K562 (cell line): ENCODE data around the gene NT5C. TPM values are rescaled to one million over a fixed set of nuclear protein-coding genes. Genes with fewer than 3 reads are reported as not detected.

ENCODE experiments used
- ATAC-seq: fragments of 200-7000 bp; cut with Tn5 transposase; 3 replicates; pipeline ENCODE4 v1.9.1; 2020; ENCODE audit warnings: moderate library complexity
- BruUV-seq: library from RNA; stranded (reverse); fragments of 400-500 nt; replicated peaks from 2 replicates; lab custom pipeline; 2021; lab: Mats Ljungman, UMichigan
- CTCF ChIA-PET: fragments of 300-600 bp; formaldehyde crosslinking; extraction: SDS; loops from one replicate; lab custom pipeline; 2021; ENCODE audit warnings: low intra/inter-chr PET ratio; lab: Yijun Ruan, JAX
- POLR2A ChIA-PET: fragments of 300-600, 350-650 bp; sonication (Branson Sonifier 250); formaldehyde crosslinking; extraction: SDS; loops from one replicate; lab custom pipeline; 2021; ENCODE audit warnings: antibody characterized with exemption, inconsistent platforms; lab: Yijun Ruan, JAX
- DNase-seq, 4 experiments: peaks; one replicate each; pipeline versions ENCODE4 v3.0.0 to v3.0.0-alpha.2; 2011 to 2018; ENCODE audit warnings: low spot score in 3 of 4, mixed read lengths in 3 of 4; ENCODE audit errors: extremely low read depth in 1 of 4
- FAIRE-seq: peaks from 2 replicates; lab custom pipeline; 2011; peaks lifted over from hg19 to GRCh38; lab: Jason Lieb, UNC
- H2AFZ ChIP-seq: 2 replicates; pipeline ENCODE4 v1.6.0; 2011; ENCODE audit warnings: low read depth, low read length, control low read depth, inconsistent platforms
- H3K27ac ChIP-seq: fragments of 200-600 bp; 3 replicates; pipeline ENCODE4 v1.8.0; 2011; ENCODE audit warnings: low read depth, mild to moderate bottlenecking, control low read depth, inconsistent platforms, low read length, moderate library complexity, mixed read lengths; ENCODE audit errors: extremely low read depth
- H3K27me3 ChIP-seq, 2 experiments: fragments of 300-600 bp in 1 of 2; 2 replicates in 1 of 2; 3 replicates in 1 of 2; pipeline versions ENCODE4 v1.6.0 to v1.8.0; 2011; ENCODE audit warnings: inconsistent platforms in 2 of 2, low read length in 2 of 2, mild to moderate bottlenecking in 1 of 2, mixed read lengths in 1 of 2, moderate library complexity in 1 of 2; ENCODE audit not compliant: control insufficient read depth in 2 of 2, insufficient read depth in 2 of 2
- H3K36me3 ChIP-seq: fragments of 300-600 bp; 3 replicates; pipeline ENCODE4 v1.8.0; 2011; ENCODE audit warnings: mild to moderate bottlenecking, low read length, inconsistent platforms; ENCODE audit not compliant: control insufficient read depth, insufficient read depth
- H3K4me1 ChIP-seq, 2 experiments: fragments of 200-600 bp in 1 of 2; replicated peaks in 1 of 2; 2 replicates in 1 of 2; 3 replicates in 1 of 2; pipeline versions ENCODE4 v1.5.1 to v1.8.0; 2011; ENCODE audit warnings: inconsistent platforms in 2 of 2, low read length in 2 of 2, mild to moderate bottlenecking in 1 of 2, mixed read lengths in 1 of 2, moderate library complexity in 1 of 2; ENCODE audit not compliant: control insufficient read depth in 2 of 2, insufficient read depth in 2 of 2
- H3K4me2 ChIP-seq: 2 replicates; pipeline ENCODE4 v1.6.1; 2011; ENCODE audit warnings: low read length, control low read depth, inconsistent platforms, mixed read lengths; ENCODE audit not compliant: insufficient read depth
- H3K4me3 ChIP-seq: fragments of 200-600 bp; sonication (generic), shearing (Covaris generic); 2 replicates; pipeline ENCODE4 v1.5.1; 2016; ENCODE audit warnings: control low read depth, inconsistent platforms
- H3K79me2 ChIP-seq: fragments of 200-600 bp; 3 replicates; pipeline ENCODE4 v1.8.0; 2011; ENCODE audit warnings: low read length, inconsistent platforms; ENCODE audit not compliant: control insufficient read depth, insufficient read depth
- H3K9ac ChIP-seq, 2 experiments: 2 replicates each; pipeline versions ENCODE4 v1.6.0 to v1.6.1; 2011; ENCODE audit warnings: low read depth in 2 of 2, low read length in 2 of 2, control low read depth in 1 of 2, inconsistent platforms in 1 of 2, mild to moderate bottlenecking in 1 of 2, mixed read lengths in 1 of 2; ENCODE audit not compliant: insufficient read depth in 1 of 2
- H3K9me1 ChIP-seq: one replicate; pipeline ENCODE4 v1.6.0; 2011; ENCODE audit warnings: inconsistent platforms, mild to moderate bottlenecking, low read length, moderate library complexity; ENCODE audit not compliant: control insufficient read depth, insufficient read depth
- H3K9me3 ChIP-seq: replicated peaks from 2 replicates; pipeline ENCODE4 v1.5.1; 2011; ENCODE audit warnings: low read depth, low read length, inconsistent platforms; ENCODE audit not compliant: control insufficient read depth, insufficient read depth
- H4K20me1 ChIP-seq: replicated peaks from 2 replicates; pipeline ENCODE4 v1.6.1; 2011; ENCODE audit warnings: low read length, inconsistent platforms, mixed read lengths; ENCODE audit not compliant: control insufficient read depth, insufficient read depth
- BCL6 ChIP-seq: fragments of 250-450 bp; sonication (Bioruptor Pico); IDR thresholded peaks from 2 replicates; pipeline ENCODE4 v1.4.0; 2020
- HES1 ChIP-seq: fragments of 450-650 bp; IDR thresholded peaks from 2 replicates; pipeline ENCODE4 v1.6.1; 2016; ENCODE audit warnings: low read depth, mild to moderate bottlenecking, moderate library complexity
- KLF10 ChIP-seq: fragments of 250-450 bp; sonication (Bioruptor Pico); IDR thresholded peaks from 2 replicates; pipeline ENCODE4 v1.6.1; 2021; ENCODE audit warnings: matching md5 sums
- SMAD1 ChIP-seq: fragments of 150-350 bp; IDR thresholded peaks from 2 replicates; pipeline ENCODE4 v1.6.1; 2014; ENCODE audit warnings: low read length, low read depth; ENCODE audit not compliant: partially characterized antibody
- THRB ChIP-seq: fragments of 450-650 bp; formaldehyde crosslinking; conservative IDR thresholded peaks from 2 replicates; pipeline ENCODE4 v1.4.0; 2022; ENCODE audit warnings: mild to moderate bottlenecking, missing genetic modification characterization
- ZFPM2 ChIP-seq: fragments of 250-450 bp; sonication (Bioruptor Pico); IDR thresholded peaks from 2 replicates; pipeline ENCODE4 v1.5.1; 2022; ENCODE audit warnings: mild to moderate bottlenecking
- ZNF589 ChIP-seq: fragments of 200-800 bp; sonication (Bioruptor generic); IDR thresholded peaks from 2 replicates; pipeline ENCODE4 v1.6.1; 2016; ENCODE audit warnings: low read depth, missing genetic modification characterization, missing compliant biosample characterization
- ZNF717 ChIP-seq: fragments of 250-450 bp; sonication (Bioruptor Pico); IDR thresholded peaks from 2 replicates; pipeline ENCODE4 v1.5.0; 2021
- WGBS: fragments of 100-300 bp; shearing (Covaris generic); methylation state at CpG from one replicate; pipeline ENCODE4 v1.1.6; 2016; ENCODE audit warnings: low coverage, mixed read lengths; ENCODE audit not compliant: insufficient coverage; ENCODE audit errors: missing lambda C conversion rate; 5-methylcytosine and 5-hydroxymethylcytosine counted together
- in situ Hi-C: fragments of 300-500 bp; cut with MboI; formaldehyde crosslinking; loops from 4 replicates; pipeline ENCODE4 v1.15.0; 2018; ENCODE audit warnings: inconsistent platforms, mixed read lengths
- intact Hi-C: fragments of 100-400 bp; cut with micrococcal nuclease; formaldehyde crosslinking; loops from 2 replicates; pipeline ENCODE4 v1.14.2; 2022
- polyA plus RNA-seq, 8 experiments: library from polyadenylated mRNA; depleted of rRNA in 4 of 8; stranded (reverse) in 5 of 8; unstranded in 3 of 8; fragments of >200 nt; fragmentation: Nextera tagmentation in 2 of 8; fragmentation: Illumina TruSeq in 1 of 8; extraction: Ambion mirVana in 2 of 8; extraction: Trizol in 1 of 8; gene quantifications; 2 replicates each; pipeline versions ENCODE4 v1.2.1 to v1.2.3, GENCODE V29; 2011 to 2014; ENCODE audit warnings: inconsistent platforms in 1 of 8, missing spikeins in 1 of 8
- total RNA-seq, 7 experiments: library from RNA; depleted of rRNA in 6 of 7; stranded (reverse); fragments of >200 nt in 6 of 7; fragmentation: Illumina TruSeq in 2 of 7; extraction: Trizol in 2 of 7; gene quantifications; 2 replicates each; pipeline versions ENCODE4 v1.2.1 to v1.2.3, GENCODE V29; 2011 to 2021; ENCODE audit warnings: low replicate concordance in 1 of 7

NT5C gene
- total and polyA plus RNA-seq, 9 of the 15 experiments (the other 6 are each of a cell fraction or from before 2014, with no cell fraction given): 2.9 to 205 (median 45.0) TPM

- FAIRE-seq: no peak
- CTCF ChIA-PET: no interaction called here
- in situ Hi-C loops: no loop called here
- Histone ChIP-seq H3K9me1 (no peaks in the 10 kb centered on the region), H3K27ac (no peak overlapping the region), H3K36me3 (no peaks in the 10 kb centered on the region), H3K4me1 (peaks cover 18 to 44% of the 10 kb centered on the region in 2 experiments; a peak in 4 of 5 replicates), H3K27me3 (no peaks in the 10 kb centered on the region), H4K20me1 (no peaks in the 10 kb centered on the region), H3K79me2 (no peaks in the 10 kb centered on the region), H2AFZ (no peak overlapping the region), H3K9me3 (no peaks in the 10 kb centered on the region), H3K4me2 (no peak overlapping the region), H3K4me3 (no peak overlapping the region), H3K9ac (peak overlapping the region in 1 of 2 experiments; percentile 74; a peak in 2 of 4 replicates)
- ATAC-seq: no peak
- BruUV-seq: no TSS peak
- no peak for TF ChIP-seq BCL6
- TF ChIP-seq ZNF717 (CRISPR knock-in tag): no peak
- no peak for TF ChIP-seq HES1
- no peak for TF ChIP-seq THRB (CRISPR knock-in tag)
- no peak for TF ChIP-seq SMAD1
- no peak for TF ChIP-seq ZNF589 (CRISPR knock-in tag)
- no peak for TF ChIP-seq KLF10 (CRISPR knock-in tag)
- no peak for TF ChIP-seq ZFPM2 (CRISPR knock-in tag)
- intact Hi-C loops: no loop called here
- 69% methylated on average over 7 of the region's 7 CpGs for WGBS
- POLR2A ChIA-PET: interaction anchor here (0.7 to 1.6 kb wide), 4 partner anchors 11 to 102 kb away, joined by 3 to 5 read pairs (median 4); partner anchors contain the start of gene ARMC7
- DNase-seq: no peak
These were observed 32.7 kb downstream of the NT5C start for GRCh38 chr17:75098861-75099260.
